ENCODE data around the gene SAMD13. TPM values are rescaled to one million over a fixed set of nuclear protein-coding genes. Genes with fewer than 3 reads are reported as not detected.
"Not testable (repeated sequence)": the region's sequence is repeated elsewhere in the genome, so short reads cannot be mapped to it uniquely, and the experiment has no call there.

SAMD13 gene
- polyA plus RNA-seq, 4 donors = 2.2 to 6.2 (median 4.6) TPM

GRCh38 chr1:84272401-84272800 is 29.1 kb upstream of the SAMD13 start:
- Histone ChIP-seq H3K4me3 (ENCODE audit: low read depth in 1 of 3, low read length in 3 of 3) (no peak overlapping the region), H3K4me1 (ENCODE audit: control insufficient read depth in 3 of 3, insufficient read depth in 2 of 3, low read depth in 1 of 3, low read length in 2 of 3) (peaks cover 5 to 31% (median 9%) of the 10 kb centered on the region in 3 donors), H3K36me3 (ENCODE audit: control insufficient read depth in 3 of 3, insufficient read depth in 2 of 3, low read depth in 1 of 3, low read length in 3 of 3) (no peaks in the 10 kb centered on the region), H3K9me3 (ENCODE audit: control insufficient read depth in 2 of 2, insufficient read depth in 1 of 2, low read depth in 1 of 2, low read length in 1 of 2) (no peaks in the 10 kb centered on the region), H3K27ac (ENCODE audit: low read depth in 1 of 3, low read length in 2 of 3) (peak overlapping the region; percentile 52 to 85 (median 64)), H3K27me3 (ENCODE audit: control insufficient read depth in 3 of 3, insufficient read depth in 3 of 3, low read length in 3 of 3) (no peaks in the 10 kb centered on the region)
- DNase-seq (peak; percentile 87 to 94), FAIRE-seq (peak; percentile 5)
- WGBS, 3 donors = 3 to 67% (median 18%) methylated on average over 1 of the region's 1 CpG

GRCh38 chr1:84277343-84278059 is 24.0 kb upstream of the SAMD13 start:
- Histone ChIP-seq H3K9me3 (ENCODE audit: control insufficient read depth in 2 of 2, insufficient read depth in 1 of 2, low read depth in 1 of 2, low read length in 1 of 2) (no peaks in the 10 kb centered on the region), H3K27me3 (ENCODE audit: control insufficient read depth in 3 of 3, insufficient read depth in 3 of 3, low read length in 3 of 3) (no peaks in the 10 kb centered on the region), H3K4me3 (ENCODE audit: low read depth in 1 of 3, low read length in 3 of 3) (no peak overlapping the region), H3K4me1 (ENCODE audit: control insufficient read depth in 3 of 3, insufficient read depth in 2 of 3, low read depth in 1 of 3, low read length in 2 of 3) (peaks cover 0 to 3% (median 2%) of the 10 kb centered on the region in 3 donors), H3K36me3 (ENCODE audit: control insufficient read depth in 3 of 3, insufficient read depth in 2 of 3, low read depth in 1 of 3, low read length in 3 of 3) (no peaks in the 10 kb centered on the region), H3K27ac (ENCODE audit: low read depth in 1 of 3, low read length in 2 of 3) (no peak overlapping the region)
- 97 to 100% (median 98%) methylated on average over 1 of the region's 1 CpG for WGBS, 3 donors
- DNase-seq (no peak), FAIRE-seq (no peak)

- no peak for FAIRE-seq
- Histone ChIP-seq H3K4me1 (ENCODE audit: control insufficient read depth in 3 of 3, insufficient read depth in 2 of 3, low read depth in 1 of 3, low read length in 2 of 3) (peaks cover 0 to 3% (median 0%) of the 10 kb centered on the region in 3 donors), H3K36me3 (ENCODE audit: control insufficient read depth in 3 of 3, insufficient read depth in 2 of 3, low read depth in 1 of 3, low read length in 3 of 3) (no peaks in the 10 kb centered on the region), H3K27me3 (ENCODE audit: control insufficient read depth in 3 of 3, insufficient read depth in 3 of 3, low read length in 3 of 3) (no peaks in the 10 kb centered on the region), H3K4me3 (ENCODE audit: low read depth in 1 of 3, low read length in 3 of 3) (no peak overlapping the region), H3K9me3 (ENCODE audit: control insufficient read depth in 2 of 2, insufficient read depth in 1 of 2, low read depth in 1 of 2, low read length in 1 of 2) (no peaks in the 10 kb centered on the region), H3K27ac (ENCODE audit: low read depth in 1 of 3, low read length in 2 of 3) (no peak overlapping the region)
- DNase-seq = peak in 1 of 2 donors; percentile 40
- WGBS, 3 donors = 43 to 51% (median 50%) methylated on average over 7 of the region's 7 CpGs
Observed at GRCh38 chr1:84278905-84279304, 22.6 kb upstream of the SAMD13 start.

- no peak overlapping the region for H3K27ac ChIP-seq (ENCODE audit: low read depth in 1 of 3, low read length in 2 of 3)
- no peaks in the 10 kb centered on the region for H3K9me3 ChIP-seq (ENCODE audit: control insufficient read depth in 2 of 2, insufficient read depth in 1 of 2, low read depth in 1 of 2, low read length in 1 of 2)
- peaks cover 0 to 3% (median 0%) of the 10 kb centered on the region in 3 donors for H3K4me1 ChIP-seq (ENCODE audit: control insufficient read depth in 3 of 3, insufficient read depth in 2 of 3, low read depth in 1 of 3, low read length in 2 of 3)
- no peak overlapping the region for H3K4me3 ChIP-seq (ENCODE audit: low read depth in 1 of 3, low read length in 3 of 3)
- DNase-seq (no peak), FAIRE-seq (no peak)
- no peaks in the 10 kb centered on the region for H3K36me3 ChIP-seq (ENCODE audit: control insufficient read depth in 3 of 3, insufficient read depth in 2 of 3, low read depth in 1 of 3, low read length in 3 of 3)
- no peaks in the 10 kb centered on the region for H3K27me3 ChIP-seq (ENCODE audit: control insufficient read depth in 3 of 3, insufficient read depth in 3 of 3, low read length in 3 of 3)
Observed at GRCh38 chr1:84280912-84281311, 20.6 kb upstream of the SAMD13 start.

- H3K9me3 ChIP-seq (ENCODE audit: control insufficient read depth in 2 of 2, insufficient read depth in 1 of 2, low read depth in 1 of 2, low read length in 1 of 2) = peaks cover 0 to 8% of the 10 kb centered on the region in 2 donors
- H3K36me3 ChIP-seq (ENCODE audit: control insufficient read depth in 3 of 3, insufficient read depth in 2 of 3, low read depth in 1 of 3, low read length in 3 of 3) = no peaks in the 10 kb centered on the region
- peaks cover 0 to 2% (median 0%) of the 10 kb centered on the region in 3 donors for H3K4me1 ChIP-seq (ENCODE audit: control insufficient read depth in 3 of 3, insufficient read depth in 2 of 3, low read depth in 1 of 3, low read length in 2 of 3)
- WGBS, 3 donors = 83 to 100% (median 97%) methylated on average over 1 of the region's 1 CpG
- H3K27me3 ChIP-seq (ENCODE audit: control insufficient read depth in 3 of 3, insufficient read depth in 3 of 3, low read length in 3 of 3) = no peaks in the 10 kb centered on the region
- no peak overlapping the region for H3K27ac ChIP-seq (ENCODE audit: low read depth in 1 of 3, low read length in 2 of 3)
- DNase-seq (no peak), FAIRE-seq (no peak)
- H3K4me3 ChIP-seq (ENCODE audit: low read depth in 1 of 3, low read length in 3 of 3) = no peak overlapping the region
Observed at GRCh38 chr1:84282780-84283333, 18.7 kb upstream of the SAMD13 start.

- Histone ChIP-seq H3K4me3 (ENCODE audit: low read depth in 1 of 3, low read length in 3 of 3) (no peak overlapping the region), H3K27ac (ENCODE audit: low read depth in 1 of 3, low read length in 2 of 3) (no peak overlapping the region), H3K36me3 (ENCODE audit: control insufficient read depth in 3 of 3, insufficient read depth in 2 of 3, low read depth in 1 of 3, low read length in 3 of 3) (no peaks in the 10 kb centered on the region), H3K4me1 (ENCODE audit: control insufficient read depth in 3 of 3, insufficient read depth in 2 of 3, low read depth in 1 of 3, low read length in 2 of 3) (no peaks in the 10 kb centered on the region), H3K9me3 (ENCODE audit: control insufficient read depth in 2 of 2, insufficient read depth in 1 of 2, low read depth in 1 of 2, low read length in 1 of 2) (peaks cover 0 to 10% of the 10 kb centered on the region in 2 donors), H3K27me3 (ENCODE audit: control insufficient read depth in 3 of 3, insufficient read depth in 3 of 3, low read length in 3 of 3) (no peaks in the 10 kb centered on the region)
- WGBS, 3 donors = 56 to 68% (median 68%) methylated on average over 1 of the region's 1 CpG
- no peak for DNase-seq
- FAIRE-seq = no peak
Observed at GRCh38 chr1:84283381-84283780, 18.1 kb upstream of the SAMD13 start.

GRCh38 chr1:84286071-84286470 is 15.4 kb upstream of the SAMD13 start:
- Histone ChIP-seq H3K9me3 (ENCODE audit: control insufficient read depth in 2 of 2, insufficient read depth in 1 of 2, low read depth in 1 of 2, low read length in 1 of 2) (peaks cover 0 to 15% of the 10 kb centered on the region in 2 donors), H3K27me3 (ENCODE audit: control insufficient read depth in 3 of 3, insufficient read depth in 3 of 3, low read length in 3 of 3) (no peaks in the 10 kb centered on the region), H3K36me3 (ENCODE audit: control insufficient read depth in 3 of 3, insufficient read depth in 2 of 3, low read depth in 1 of 3, low read length in 3 of 3) (no peaks in the 10 kb centered on the region), H3K4me1 (ENCODE audit: control insufficient read depth in 3 of 3, insufficient read depth in 2 of 3, low read depth in 1 of 3, low read length in 2 of 3) (no peaks in the 10 kb centered on the region), H3K27ac (ENCODE audit: low read depth in 1 of 3, low read length in 2 of 3) (no peak overlapping the region), H3K4me3 (ENCODE audit: low read depth in 1 of 3, low read length in 3 of 3) (no peak overlapping the region)
- no peak for FAIRE-seq
- WGBS, 3 donors = 81 to 100% (median 86%) methylated on average over 1 of the region's 1 CpG
- no peak for DNase-seq

GRCh38 chr1:84287389-84287788 is 14.1 kb upstream of the SAMD13 start:
- 64 to 67% (median 66%) methylated on average over 3 of the region's 3 CpGs for WGBS, 3 donors

More at GRCh38 chr1:84287389-84287788, 14.1 kb upstream of the SAMD13 start:
- H3K27ac ChIP-seq (ENCODE audit: low read depth in 1 of 3, low read length in 2 of 3); H3K4me1 ChIP-seq (ENCODE audit: control insufficient read depth in 3 of 3, insufficient read depth in 2 of 3, low read depth in 1 of 3, low read length in 2 of 3); H3K4me3 ChIP-seq (ENCODE audit: low read depth in 1 of 3, low read length in 3 of 3); H3K27me3 ChIP-seq (ENCODE audit: control insufficient read depth in 3 of 3, insufficient read depth in 3 of 3, low read length in 3 of 3); H3K36me3 ChIP-seq (ENCODE audit: control insufficient read depth in 3 of 3, insufficient read depth in 2 of 3, low read depth in 1 of 3, low read length in 3 of 3); FAIRE-seq; DNase-seq: not testable (repeated sequence)
- H3K9me3 ChIP-seq (ENCODE audit: control insufficient read depth in 2 of 2, insufficient read depth in 1 of 2, low read depth in 1 of 2, low read length in 1 of 2) = peaks cover 0 to 15% of the 10 kb centered on the region in 2 donors
